Stimulated activated naive CD8-positive, alpha-beta T cell treated with anti-CD3 and anti-CD28 coated beads, Interleukin-15, Interleukin-2, amounts not matched to agents 100 U/mL and 50 U/mL, for 24 hours (primary cell): ENCODE data around the gene ALX1.

Experiments used
- ATAC-seq: fragments of 150-1000 bp; cut with Tn5 transposase; one replicate; pipeline ENCODE4 v1.10.0; 2021
- DNase-seq: peaks from one replicate; pipeline ENCODE4 v3.0.0; 2021

The ALX1 gene

GRCh38 chr12:85280165-85280983 lies at the start of gene ALX1:
ALX1 (plus strand) TSS chr12:85280220; CDS start chr12:85280262, 42 bp downstream.
- DNase-seq (no peak), ATAC-seq (no peak)

DNA sequence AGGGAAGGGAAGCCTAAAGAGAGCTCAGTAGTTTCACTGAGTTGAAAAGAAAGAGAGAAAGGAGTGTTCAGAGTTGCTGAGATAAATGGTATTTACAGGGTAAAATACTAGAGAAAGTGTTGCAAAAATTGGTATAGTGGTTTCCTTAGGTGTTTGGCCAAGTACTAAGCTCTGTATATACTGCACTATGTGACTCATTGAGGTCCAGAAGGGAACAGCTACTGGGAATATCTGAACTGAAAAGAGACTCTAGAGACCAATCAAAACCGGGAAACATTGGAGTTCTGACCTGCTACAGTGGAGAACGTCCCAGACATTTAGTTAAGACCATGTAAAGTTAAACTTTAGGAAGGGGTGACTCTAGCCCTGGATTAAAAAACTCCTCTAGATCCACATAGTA lies 42.7 kb upstream of the ALX1 start:
- DNase-seq (no peak), ATAC-seq (no peak)

DNA sequence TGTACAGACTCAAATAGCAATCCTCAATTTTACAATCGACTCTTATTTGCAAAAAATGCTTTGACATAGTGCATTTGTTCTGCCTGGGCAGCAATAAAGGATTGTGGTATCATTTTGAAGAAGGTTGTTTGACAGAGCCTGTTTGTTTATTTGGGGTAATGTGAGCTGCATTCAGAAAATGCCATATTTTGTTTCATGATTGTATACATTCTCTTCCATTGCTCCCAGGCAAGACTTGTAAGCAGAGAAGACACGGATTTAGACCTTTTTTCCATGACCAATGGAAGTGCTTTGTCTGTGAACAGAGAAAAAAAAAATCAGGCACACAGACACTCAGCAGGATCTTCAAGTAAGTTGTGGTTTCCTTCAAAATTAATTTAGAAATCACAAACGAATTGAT lies 35.5 kb upstream of the ALX1 start:
- DNase-seq (no peak), ATAC-seq (no peak)

DNA sequence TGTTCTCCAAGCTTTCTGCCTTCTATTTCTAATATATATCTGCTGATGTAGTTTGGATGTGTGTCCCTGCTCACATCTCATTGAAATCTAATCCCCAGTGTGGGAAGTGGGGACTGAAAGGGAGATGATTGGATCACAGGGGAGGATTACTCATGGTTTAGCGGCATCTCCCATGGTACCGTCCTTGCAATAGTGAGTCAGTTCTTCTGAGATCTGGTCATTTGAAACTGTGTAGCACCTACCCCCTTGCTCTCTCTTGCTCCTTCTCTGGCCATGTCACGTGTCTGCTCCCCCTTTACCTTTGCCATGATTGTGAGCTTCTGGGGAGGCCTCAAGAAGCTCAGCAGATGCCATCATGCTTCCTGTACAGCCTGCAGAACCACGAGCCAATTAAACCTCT lies 26.2 kb upstream of the ALX1 start:
- no peak for ATAC-seq
- DNase-seq, result no peak

- DNase-seq, result no peak
- no peak for ATAC-seq
Measured at GRCh38 chr12:85257671-85258070, 22.3 kb upstream of the ALX1 start.

GRCh38 chr12:85260447-85260846 lies 19.6 kb upstream of the ALX1 start:
- DNase-seq (no peak), ATAC-seq (no peak)

DNA sequence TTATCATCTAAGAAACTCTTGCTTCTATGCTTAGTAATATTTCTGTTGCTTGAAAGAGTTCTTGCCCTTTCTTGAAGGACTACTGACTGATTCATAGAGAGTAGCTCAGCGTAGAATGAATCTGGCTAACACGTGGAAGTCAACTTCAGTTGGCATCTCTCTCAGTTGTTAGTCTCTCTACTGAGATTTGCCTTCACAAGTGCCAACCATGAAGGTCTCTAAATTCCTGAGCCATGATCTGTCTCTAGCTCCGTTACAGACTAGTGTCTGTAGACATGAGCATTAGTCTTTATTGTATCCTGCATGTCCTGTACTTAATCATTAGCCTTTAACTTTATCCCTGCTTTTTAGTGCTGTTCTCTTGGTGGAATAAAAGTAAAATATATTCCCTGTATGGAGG lies 19.1 kb upstream of the ALX1 start:
- ATAC-seq, result no peak

DNA sequence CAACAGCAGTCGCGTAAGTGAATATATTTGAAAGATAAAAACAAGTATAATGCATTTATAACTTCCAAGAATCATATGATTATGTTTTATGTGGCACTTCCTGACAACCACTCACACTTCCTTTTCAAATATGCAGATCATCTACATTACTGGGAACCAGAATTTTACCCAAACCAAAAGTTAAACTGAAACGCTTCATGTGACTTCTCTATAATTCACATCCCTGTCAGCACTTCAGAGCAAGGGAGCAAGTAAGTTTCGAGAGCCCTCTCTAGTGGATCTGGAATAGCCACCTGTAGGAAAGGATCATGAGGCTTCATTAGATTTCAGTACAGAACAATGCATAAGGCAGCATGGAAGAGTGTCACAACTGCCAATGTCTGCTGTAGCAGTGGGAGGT lies 13.7 kb upstream of the ALX1 start:
- no peak for DNase-seq
- no peak for ATAC-seq

More for the DNA sequence above, 19.1 kb upstream of the ALX1 start:
- DNase-seq, result no peak

GRCh38 chr12:85273381-85274314 lies 6.4 kb upstream of the ALX1 start:
- ATAC-seq (no peak), DNase-seq (no peak)

- ATAC-seq (no peak), DNase-seq (no peak)
Measured at GRCh38 chr12:85274315-85274651, 5.7 kb upstream of the ALX1 start.

DNA sequence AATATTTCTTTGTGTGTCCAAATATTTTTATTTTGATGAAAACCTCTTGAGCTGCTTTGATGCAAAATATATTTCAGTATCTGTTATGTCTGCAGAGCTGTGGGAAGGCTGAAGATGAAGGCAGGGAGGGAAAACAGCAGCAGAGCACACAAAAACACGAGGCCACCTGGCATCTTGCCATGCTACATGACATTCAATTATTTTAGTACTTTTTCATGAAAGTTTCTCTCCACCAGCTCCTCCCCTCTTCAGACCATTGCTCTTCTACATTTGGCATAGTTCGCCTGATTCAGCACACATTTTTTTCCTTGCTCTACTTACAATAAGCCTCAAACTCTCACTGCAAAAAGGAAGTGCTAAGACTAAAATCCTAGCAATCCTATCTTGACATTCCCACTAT lies 4.6 kb upstream of the ALX1 start:
- DNase-seq (no peak), ATAC-seq (no peak)

DNA sequence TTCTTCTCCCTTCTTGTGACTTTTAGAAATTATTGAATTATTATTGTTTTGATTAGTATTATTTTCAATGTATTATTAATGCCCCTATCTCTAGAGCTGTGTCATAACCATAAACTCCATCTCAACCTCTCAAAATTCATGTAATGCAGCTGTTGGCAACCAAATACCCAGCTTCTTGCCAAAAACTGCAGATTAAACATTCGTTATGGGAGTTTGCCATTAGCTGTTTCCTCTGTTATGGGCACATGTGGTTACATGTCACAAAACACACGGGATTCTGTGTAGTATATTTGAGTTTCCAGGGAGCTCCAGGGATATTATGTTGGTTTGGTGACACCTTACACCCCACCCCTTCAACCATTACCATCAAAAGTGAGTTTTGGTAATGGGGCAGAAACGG lies 2.8 kb upstream of the ALX1 start:
- ATAC-seq, result no peak

DNA sequence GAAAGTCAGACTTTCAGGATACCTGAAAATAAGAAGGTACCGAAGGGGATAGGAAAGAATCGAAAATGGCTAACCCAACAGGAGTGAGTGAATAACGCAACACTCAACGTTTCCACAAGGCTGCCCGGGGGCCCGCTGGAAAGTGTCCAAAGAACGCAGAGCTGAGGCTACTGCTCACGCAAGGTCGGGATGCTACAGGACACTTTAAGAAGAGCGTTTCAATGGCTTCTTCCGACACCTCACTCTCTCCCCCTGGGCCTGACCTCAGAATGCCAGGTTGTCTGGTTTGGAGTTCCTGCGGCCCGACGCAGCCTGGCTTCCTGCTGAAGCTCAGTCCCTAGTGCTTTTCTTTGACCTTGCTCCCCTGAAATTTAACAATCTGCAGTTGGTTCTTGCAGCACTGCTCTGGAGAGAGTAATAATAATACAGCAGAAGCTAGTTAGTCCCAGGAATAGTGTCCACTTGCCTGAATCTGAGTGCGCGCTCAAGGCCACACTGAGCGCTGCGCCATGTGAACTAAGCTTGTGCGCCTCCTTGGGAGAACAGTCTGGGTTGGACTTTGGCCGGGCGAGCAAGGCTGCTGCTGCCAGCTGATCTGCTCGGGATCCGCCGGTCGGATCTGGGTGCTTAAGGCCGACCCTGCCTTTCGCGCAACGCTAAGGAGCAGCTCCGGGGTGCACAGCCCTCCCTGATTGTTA lies 2.0 kb upstream of the ALX1 start:
- no peak for ATAC-seq

More for the DNA sequence above, 2.8 kb upstream of the ALX1 start:
- DNase-seq, result no peak

DNA sequence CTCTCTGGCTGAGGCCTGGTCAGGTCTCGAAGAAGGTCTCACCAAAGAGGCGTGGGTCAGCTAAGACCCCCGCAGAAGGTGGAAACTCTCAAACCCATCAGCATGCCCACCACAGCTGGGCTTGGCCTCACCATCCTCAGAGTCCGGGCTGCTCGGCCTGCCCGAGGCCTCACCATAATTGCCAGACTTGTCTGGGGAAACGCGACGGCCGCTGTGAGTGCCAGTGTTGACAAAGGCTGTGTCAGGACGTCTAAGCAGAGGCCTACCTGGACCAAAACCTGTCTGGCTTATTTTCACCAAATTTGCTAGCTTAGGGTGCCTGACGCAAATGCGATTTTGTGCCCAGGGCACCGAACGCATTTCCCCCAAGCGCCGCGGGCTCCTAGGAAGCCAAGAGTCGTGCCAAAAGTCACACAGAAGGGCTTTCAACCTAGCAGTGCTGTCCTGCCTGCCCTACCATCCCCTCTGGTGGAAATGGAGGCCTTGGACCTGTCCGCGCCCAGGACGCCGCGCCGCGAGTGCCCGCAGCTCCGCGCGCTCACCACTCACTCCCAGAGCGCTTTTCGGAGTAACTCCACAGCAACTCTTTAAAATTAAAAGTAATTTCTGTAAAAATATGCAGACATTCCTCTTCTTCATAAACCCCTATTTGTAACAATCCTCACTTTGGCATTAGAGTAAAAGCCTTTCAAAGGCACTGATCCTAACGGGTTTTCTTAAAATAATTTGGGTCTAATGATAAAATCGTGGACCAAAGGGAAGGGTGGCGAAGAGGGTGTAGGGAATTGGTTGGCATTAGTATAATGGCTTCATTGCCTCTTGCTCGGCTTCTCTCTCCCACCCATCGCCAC lies 1.2 kb upstream of the ALX1 start:
- no peak for DNase-seq
- ATAC-seq, result no peak

More for the DNA sequence above, 2.0 kb upstream of the ALX1 start:
- DNase-seq, result no peak

- no peak for ATAC-seq
- no peak for DNase-seq
Measured at GRCh38 chr12:85279449-85280164, 413 bp upstream of the ALX1 start.

DNA sequence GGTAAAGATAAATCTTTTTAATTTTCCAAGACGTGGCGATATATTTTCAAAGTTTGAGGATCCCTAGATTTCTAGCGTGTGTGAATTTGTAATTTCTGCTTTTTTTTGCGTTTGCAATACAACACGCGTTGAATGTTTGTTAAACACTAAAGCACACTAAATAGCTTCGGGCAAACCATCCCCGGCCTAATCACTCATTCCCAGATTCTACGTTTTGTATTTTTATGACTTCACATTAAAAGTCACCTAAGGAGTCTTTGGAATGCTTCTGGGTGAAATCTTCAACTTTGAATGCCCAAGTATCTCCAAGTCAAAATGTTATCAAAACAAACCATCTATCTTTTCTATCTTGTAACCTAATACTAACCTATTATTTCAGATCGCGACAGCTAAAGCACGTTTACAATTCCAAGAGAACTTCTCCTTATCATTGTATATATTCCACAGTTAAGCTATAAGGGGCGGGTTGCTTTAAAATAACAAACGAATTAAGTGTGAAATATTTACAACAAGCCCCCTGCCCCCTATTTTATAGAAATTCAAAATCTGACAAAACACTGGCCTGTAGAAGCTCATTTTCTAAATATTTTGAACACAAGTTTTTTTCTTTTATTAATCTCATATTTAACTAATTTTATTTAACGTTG lies 1.1 kb downstream of the ALX1 start:
- DNase-seq, result no peak
- no peak for ATAC-seq

GRCh38 chr12:85281636-85282312 lies 1.8 kb downstream of the ALX1 start:
- ATAC-seq, result no peak
- DNase-seq, result no peak

GRCh38 chr12:85283560-85283959 lies 3.5 kb downstream of the ALX1 start:
- ATAC-seq (no peak), DNase-seq (no peak)

- no peak for DNase-seq
Measured at GRCh38 chr12:85296362-85296761, 16.3 kb downstream of the ALX1 start.

DNA sequence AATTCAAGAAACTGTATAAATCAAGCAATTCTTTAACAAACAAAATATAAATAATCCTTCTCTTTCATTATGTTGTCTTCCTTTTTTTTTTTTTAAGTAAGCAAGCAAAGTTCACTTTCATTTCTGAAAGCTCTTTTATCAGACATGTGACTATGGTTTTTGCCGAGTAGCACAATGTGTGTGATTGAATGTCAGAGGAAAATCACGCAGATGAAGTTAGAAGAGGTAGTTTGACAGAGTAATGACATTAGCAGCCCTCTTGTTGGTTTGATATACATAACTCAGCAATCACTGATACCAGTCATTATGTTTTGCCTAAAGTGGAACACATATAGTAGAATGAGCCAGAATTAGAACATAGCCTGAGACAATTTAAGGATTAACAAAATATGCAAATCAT lies 19.0 kb downstream of the ALX1 start:
- DNase-seq (no peak), ATAC-seq (no peak)

More at GRCh38 chr12:85296362-85296761, 16.3 kb downstream of the ALX1 start:
- ATAC-seq, result no peak
